Gastrocnemius medialis (tissue), 4 donors: Measurements from ENCODE around the gene KNG1.

Experiments
- POLR2A ChIP-seq, 2 donors: fragments of 450-650 bp; IDR thresholded peaks; one replicate each; pipeline ENCODE4 v1.6.1; 2017; ENCODE audit warnings: antibody characterized with exemption in 2 of 2, mild to moderate bottlenecking in 2 of 2, moderate library complexity in 2 of 2
- TF ChIP-seq, protein P1 (sequence below), 5 experiments: fragments of 450-650 bp in 3 of 5; fragments of 200-600 bp in 2 of 5; sonication (generic) in 2 of 5; IDR thresholded peaks in 4 of 5; conservative IDR thresholded peaks in 1 of 5; 1 replicate in 4 of 5; 2 replicates in 1 of 5; pipeline ENCODE4 v1.5.1; 2016 to 2019; ENCODE audit warnings: antibody characterized with exemption in 5 of 5, mild to moderate bottlenecking in 3 of 5, moderate library complexity in 3 of 5

DNA sequence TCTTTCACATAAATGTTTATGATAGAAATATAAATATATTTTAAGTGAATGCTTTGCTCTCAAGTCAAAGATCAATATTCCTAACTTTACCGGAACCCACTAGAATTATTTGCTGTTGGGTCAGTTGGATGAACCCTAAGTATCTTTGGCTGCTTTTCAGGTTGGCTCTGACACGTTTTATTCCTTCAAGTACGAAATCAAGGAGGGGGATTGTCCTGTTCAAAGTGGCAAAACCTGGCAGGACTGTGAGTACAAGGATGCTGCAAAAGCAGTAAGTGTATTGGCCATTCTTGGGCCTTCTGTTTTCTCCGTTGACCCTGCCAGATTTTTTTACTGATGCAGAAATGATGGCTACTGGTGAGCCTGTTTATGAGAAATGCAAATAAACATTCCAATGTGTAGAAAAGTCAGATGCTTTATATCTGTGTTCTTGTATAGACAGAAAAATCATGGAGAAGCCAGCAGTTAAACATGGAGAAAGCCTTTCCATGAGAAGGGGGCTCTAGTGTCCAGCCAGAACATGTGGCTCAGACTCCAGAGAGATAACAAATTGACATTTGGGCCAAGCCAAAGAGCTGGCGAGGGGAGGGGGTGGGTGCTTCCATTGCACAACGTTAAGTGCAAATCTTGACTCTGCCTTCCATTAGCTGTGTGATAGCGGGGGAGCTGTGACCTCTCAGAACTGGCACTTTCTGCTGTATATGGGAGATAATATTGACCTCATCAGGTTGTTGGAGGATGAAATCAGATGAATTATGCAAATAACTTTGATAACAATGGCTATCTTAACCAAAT is 3.0 kb downstream of the KNG1 start:
- TF ChIP-seq, protein P1, sequence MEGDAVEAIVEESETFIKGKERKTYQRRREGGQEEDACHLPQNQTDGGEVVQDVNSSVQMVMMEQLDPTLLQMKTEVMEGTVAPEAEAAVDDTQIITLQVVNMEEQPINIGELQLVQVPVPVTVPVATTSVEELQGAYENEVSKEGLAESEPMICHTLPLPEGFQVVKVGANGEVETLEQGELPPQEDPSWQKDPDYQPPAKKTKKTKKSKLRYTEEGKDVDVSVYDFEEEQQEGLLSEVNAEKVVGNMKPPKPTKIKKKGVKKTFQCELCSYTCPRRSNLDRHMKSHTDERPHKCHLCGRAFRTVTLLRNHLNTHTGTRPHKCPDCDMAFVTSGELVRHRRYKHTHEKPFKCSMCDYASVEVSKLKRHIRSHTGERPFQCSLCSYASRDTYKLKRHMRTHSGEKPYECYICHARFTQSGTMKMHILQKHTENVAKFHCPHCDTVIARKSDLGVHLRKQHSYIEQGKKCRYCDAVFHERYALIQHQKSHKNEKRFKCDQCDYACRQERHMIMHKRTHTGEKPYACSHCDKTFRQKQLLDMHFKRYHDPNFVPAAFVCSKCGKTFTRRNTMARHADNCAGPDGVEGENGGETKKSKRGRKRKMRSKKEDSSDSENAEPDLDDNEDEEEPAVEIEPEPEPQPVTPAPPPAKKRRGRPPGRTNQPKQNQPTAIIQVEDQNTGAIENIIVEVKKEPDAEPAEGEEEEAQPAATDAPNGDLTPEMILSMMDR (IDR thresholded peaks at IDR 0.05 in 4 of 5, conservative IDR thresholded peaks at IDR 0.05 in 1 of 5) = no peak
- TF ChIP-seq POLR2A (IDR thresholded peaks at IDR 0.05) = no peak
